HTERT RPE-1 (cell line): ENCODE results near the gene LIN7B.
"Not testable (repeated sequence)": the region's sequence is repeated elsewhere in the genome, so short reads cannot be mapped to it uniquely, and the experiment has no call there.

ENCODE experiments used
- in situ Hi-C: fragments of 300-500 bp; cut with MboI; formaldehyde crosslinking; loops from 4 replicates; pipeline ENCODE4 v1.14.3; 2020; ENCODE audit warnings: low sequenced_read_pairs

The LIN7B gene, protein sequence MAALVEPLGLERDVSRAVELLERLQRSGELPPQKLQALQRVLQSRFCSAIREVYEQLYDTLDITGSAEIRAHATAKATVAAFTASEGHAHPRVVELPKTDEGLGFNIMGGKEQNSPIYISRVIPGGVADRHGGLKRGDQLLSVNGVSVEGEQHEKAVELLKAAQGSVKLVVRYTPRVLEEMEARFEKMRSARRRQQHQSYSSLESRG

DNA sequence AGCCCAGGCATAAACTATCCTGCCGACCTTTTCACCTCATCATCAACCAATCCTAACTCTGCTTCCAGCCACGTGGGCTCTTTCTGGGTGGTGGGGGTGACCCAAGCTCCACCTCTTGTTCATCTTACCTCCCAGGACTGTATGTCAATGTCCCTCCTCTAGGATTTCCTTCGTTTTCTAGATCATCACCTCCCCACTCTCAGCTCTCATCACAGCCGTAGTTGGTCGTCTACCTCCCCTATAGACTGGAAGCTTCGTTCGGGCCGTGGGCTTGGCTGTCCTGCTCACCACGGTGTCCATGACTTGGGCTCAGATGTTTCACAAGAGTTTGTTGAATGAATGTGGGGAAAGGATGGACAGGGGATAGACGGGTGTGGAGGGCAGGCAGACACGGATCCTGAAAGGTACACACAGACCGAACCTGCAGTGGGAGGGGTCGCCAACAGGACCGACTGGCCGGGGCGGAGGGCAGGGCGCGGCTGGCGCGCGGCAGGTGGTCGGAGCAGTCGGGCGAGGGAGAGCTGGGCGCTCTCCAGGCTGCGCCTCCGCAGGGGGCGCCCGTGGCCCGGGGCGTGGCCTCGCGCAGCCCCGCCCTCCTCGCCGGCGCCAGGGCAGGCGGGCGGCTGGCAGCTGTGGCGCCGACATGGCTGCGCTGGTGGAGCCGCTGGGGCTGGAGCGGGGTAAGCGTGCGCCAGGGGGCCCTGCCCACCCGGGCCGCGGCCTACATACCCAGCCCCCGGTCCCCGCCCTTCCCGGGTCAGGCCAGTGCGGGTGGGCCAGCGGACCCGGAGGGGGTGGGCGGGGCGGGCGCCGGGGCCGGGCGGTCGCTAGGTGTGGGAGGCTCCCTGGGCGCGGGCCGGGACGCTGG lies at the start of gene LIN7B:
Gene LIN7B, plus strand, starts transcription at position 609 of the 868 bp plus-strand sequence. Its CDS starts 35 bp downstream, at position 644.
- in situ Hi-C loops: no loop called here

DNA sequence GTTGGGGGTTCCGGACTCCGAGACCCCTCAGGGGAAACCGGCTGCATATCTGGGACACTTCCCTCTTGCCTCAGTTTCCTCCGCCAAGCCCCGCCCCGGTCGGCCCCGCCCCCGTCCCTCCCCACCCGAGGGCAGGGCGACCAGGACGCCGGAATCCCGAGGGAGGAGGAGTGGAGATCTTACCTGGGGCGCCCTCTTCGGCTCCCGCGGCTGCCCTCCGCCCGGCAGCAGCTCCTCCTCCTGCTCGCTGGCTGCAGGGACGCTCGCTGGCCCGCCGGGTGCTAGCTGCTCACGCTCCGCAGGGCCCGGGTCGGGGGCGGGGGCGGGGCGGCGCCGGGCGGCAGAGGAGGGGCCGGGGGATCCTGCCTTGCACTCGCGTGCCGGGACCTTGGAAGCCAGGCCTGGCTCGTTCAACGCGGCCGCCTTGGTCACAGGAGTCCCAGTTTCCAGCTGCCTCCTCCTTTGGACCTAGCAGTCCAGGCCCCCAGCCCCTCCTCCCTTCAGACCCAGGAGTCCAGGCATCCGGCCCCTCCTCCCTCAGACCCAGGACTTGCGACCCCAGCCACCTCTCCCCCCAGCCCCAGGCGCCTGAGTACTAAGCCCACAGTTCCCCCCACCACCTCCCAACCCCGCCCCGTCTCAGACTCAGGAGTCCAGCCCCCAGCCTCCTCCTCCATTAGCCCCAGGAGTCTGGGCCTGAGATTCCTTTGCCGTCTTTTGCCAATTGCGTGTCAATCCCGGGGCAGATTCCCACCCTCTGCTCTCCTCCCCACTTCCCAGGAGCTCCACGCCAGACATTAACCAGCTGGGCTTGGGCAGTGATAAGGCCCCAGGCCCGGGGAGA lies 49.2 kb upstream of the LIN7B start, which contains the start of gene NTF4:
Gene NTF4, minus strand, starts transcription at position 51 of the 844 bp plus-strand sequence. CDS start 2,821 bp downstream, outside the sequence.
- in situ Hi-C loops: no loop called here

DNA sequence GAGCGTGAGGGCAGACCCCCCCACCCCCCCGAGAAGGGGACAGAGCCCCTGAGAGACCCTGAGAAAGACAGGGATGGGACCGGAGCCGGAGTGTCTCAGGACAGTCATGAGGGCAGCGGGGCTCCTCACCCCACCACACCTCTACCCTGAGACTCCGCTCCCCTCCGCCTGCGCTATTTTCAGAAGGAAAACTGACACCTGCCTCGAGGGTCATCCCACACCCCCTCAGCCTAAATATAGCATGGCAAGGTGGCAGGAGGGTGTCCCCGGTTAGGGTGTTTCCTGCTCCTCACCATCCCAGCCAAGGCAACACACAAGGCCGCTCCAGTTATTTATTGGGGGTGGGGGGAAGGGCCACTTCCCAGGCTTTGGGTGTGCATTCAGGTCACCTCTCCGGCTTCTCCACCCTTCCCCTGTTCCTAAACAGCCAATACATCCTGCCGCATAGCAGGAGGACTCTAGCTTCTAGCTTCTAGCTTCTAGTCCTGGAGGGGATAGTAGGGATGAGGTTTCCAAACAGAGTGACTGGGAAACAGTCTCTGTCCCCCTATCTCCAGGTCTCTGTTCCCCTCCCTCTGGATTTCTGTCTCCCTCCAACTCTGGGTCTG lies 48.2 kb upstream of the LIN7B start:
- in situ Hi-C loops: no loop called here

DNA sequence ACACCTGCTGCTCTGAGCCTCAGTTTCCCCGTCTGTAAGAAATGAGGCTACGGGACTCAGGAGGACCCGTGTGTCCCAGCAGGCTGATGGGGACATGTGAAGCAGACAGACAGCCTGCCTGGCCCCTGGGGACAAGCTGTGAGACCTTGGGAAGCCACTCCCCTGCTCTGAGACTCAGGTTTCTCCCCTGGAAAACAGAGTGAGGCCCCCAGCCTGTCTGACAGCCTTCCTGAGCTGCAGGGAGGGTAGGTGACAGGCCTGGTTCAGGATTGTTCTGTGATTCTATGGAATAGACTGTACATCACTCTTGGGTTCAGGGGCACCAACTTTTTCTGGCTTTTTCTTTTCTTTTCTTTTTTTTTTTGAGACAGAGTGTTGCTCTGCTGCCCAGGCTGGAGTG lies 46.6 kb upstream of the LIN7B start:
- in situ Hi-C loops: no loop called here

DNA sequence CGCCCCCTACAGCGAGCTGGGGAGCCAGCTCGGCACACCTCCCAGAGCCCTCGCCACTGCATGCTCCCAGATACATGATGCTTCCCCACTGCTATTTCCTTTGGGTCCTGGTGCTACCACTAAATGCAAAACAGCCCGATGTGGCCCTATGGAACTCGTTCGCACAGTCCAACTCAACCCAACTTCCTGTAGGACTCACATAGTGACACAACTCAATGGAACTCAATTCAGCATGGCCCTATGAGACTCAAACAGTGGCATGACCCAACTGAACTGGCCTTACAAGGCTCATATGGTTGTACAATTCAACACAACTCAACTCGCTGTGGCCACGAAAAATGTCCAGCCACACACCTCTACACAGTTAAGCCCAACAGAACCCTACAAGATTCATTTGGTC lies 45.1 kb upstream of the LIN7B start:
- in situ Hi-C loops: no loop called here

DNA sequence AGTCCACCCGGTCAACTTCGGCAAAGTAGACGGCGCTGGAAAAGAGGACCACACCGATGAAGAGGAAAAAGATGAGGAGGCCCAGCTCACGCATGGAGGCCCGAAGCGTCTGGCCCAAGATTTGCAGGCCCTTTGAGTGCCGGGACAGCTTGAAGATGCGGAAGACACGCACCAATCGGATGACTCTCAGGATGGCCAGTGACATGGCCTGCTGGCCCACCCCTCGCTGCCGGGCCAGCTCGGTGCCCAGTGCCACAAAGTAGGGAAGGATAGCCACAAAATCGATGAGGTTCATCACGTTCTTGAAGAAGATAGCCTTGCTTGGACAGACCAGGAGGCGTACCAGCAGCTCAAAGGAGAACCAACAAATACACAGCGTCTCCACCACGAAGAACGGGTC lies 43.8 kb upstream of the LIN7B start:
- in situ Hi-C loops: no loop called here

DNA sequence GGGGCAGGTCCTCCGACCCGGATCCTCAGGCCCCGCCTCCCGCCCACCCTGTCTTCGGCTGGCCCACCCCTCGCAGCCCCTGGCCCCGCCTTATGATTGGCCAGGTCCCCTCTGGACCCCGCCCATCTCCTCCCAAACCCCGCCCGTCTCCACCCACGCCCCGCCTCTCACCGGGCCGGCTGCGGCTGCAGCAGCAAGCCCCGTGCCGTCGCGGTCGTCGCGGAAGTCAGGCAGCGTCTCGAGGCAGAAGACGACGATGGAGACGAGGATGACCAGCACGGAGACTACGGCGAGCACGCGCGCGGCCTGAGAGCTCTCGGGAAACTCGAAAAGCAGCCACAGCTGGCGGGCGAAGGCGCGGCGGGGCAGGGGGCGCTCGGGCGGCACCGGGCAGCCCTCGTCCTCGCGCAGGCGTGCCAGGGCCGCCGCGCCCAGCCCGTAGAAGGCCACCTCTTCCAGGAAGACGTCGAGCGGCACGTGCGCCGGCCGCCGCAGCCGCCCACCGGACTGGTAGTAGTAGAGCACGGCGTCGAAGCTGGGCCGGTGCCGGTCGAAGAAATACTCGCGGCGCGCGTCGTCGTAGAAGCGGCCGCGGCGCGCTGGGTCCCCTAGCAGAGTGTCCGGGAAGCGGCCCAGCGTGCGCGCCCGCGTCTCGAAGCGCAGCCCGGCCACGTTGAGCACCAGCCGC lies 42.2 kb upstream of the LIN7B start:
- in situ Hi-C loops: no loop called here

DNA sequence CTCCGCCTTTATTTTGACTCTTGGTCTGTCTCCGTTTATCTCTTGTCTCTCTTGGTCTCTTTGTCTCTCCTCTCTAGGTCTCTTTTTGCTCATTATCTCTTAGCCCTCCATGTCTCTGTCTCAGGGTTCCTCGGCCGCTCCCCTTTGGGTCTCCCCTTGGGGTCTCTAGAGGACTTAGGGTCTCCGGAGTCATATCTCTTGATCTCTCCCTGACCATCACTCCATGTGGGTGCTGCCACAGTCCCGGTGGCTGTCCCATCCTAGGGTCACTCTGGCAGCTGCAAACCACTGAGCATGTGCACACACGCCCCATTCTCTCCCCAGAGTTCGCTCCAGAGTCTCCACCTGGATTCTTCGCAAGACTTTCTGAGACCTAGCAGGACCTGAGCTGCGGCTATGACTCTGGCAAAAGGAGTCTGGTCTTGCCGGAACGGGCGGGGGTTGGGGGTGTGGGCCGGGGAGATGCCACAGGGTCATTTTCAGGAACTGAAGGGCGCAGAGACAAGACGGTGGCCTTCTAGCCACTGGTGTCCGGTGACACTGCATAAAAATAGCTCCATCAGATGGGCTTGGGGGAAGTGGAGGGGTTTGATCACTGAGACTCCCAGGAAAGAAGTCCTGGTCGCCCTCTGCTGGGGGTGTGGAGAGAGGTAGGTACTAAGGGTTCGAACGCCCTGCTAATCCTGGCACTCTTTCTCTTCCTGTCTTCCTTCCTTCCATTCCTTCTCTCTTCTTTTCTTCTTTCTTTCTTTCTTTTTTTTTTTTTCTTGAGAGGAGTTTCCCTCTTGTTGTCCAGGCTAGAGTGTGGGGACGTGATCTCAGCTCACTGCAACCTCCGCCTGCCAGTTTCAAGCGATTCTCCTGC lies 40.4 kb upstream of the LIN7B start:
- in situ Hi-C loops: no loop called here

DNA sequence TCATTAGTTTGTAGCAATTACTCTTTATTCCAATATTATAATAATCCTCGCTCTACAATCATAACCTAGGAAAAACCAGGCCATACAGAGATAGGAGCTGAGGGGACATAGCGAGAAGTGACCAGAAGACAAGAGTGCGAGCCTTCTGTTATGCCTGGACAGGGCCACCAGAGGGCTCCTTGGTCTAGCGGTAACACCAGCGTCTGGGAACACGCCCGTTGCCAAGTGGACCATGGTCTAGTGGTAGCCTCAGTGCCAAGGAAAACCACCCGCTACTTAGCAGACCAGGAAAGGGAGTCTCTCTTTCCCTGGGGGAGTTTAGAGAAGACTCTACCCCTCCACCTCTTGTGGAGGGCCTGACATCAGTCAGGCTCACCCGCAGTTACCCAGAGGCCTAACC lies 39.3 kb upstream of the LIN7B start:
- in situ Hi-C loops: not testable (repeated sequence)

DNA sequence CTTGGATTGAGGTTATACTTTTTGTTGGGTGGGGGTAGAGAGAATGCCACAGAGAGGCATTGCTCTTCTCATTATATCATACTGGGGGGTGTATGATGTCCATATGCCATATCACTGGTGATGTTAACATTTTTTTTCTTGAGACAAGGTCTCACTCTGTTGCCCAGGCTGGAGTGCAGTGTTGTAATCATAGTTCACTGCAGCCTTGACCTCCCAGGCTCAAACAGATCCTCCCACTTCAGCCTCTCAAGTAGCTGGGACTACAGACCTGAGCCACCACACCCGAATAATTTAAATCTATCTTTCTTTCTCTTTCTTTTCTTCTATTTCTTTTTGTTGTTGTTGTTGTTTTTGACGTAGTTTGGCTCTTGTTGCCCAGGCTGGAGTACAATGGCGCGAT lies 33.8 kb upstream of the LIN7B start:
- in situ Hi-C loops: no loop called here

DNA sequence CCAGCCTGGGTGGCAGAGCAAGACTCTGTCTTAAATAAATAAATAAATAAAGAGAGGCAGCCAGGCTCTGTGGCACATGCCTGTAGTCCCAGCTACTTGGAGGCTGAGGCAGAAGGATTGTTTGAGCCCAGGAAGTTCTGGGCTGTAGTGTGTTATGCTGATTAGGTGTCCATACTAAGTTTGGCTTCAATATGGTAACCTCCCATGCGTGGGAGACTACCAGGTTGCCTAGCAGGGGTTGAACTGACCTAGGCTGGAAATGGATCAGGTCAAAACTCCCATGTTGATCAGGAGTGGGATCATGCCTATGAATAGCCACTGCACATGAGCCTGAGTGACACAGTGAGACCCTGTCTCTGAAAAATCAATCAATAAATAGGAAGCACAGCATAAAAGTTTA lies 32.9 kb upstream of the LIN7B start:
- in situ Hi-C loops: no loop called here

DNA sequence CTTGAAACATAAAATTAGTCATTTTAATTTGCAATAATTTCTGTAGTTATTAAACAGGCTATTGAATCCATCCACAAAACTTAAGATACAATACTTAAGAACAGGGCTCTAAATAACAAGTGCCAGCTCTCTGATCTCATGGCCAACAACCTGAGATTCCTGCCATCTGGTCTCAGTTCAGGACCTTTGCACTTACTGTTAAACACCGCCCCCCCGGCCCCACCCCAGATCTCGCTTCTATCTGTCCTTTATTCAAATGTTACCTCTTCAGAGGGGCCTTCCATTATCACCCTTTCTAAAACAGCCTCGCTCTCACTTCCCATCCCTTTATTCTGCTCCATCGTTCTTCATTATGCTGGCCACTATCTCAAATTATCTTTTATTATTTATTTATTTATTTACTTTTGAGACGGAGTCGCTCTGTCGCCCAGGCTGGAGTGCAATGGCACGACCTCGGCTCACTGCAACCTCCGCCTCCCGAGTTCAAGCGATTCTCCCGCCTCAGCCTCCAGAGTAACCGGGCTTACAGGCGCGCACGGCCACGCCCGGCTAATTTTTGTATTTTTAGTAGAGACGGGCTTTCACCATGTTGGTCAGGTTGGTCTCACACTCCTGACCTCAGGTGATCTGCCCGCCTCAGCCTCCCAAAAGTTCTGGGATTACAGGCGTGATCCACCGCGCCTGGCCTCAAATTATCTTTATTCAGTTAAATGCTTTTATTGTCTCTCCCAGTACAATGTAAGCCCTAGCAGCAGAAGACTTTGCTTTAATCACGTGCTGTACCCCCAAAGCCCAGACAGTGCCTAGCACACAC lies 29.8 kb upstream of the LIN7B start:
- in situ Hi-C loops: no loop called here

DNA sequence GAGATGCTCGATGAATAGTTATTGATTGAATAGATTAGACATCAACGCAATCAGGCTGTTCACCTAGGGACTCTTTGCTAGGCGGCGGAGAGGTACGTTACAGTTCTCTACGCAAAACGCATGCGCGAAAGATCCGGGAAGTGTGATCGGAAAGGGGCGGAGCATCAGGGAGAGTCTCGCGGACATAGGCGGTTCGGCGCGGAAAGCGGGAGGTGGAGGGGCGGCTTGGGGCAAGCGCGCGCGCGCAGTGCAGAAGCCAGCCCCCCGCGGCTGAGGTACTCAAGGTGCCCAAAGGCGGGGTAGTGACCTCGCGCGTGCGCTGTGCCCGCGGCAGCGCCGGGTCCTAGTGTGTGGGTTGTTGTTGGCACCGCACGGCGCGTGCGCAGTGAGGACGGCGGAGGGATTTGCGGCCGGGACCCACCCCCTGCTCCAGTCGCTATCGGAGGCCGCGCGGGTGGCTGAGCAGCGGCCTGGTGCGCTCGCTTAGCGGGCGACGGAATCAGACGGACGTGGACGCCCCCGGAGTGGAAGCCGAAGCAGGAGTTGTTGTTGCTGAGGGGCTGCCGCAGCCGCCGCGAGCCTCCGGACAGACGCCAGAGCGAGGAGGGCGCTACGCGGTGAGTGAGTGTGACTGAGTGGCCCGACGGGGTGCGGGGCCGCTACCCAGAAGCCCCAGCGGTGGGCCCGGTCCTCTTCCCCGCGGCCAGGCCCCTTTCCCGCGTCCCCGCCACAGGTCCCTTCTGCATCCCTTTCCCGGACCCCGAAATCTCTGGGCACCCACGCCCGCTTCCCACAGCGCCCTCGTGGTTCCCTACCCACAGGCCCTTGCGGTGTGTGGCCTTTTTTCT lies 28.9 kb upstream of the LIN7B start, which contains the start of gene SNRNP70:
Gene SNRNP70, plus strand, starts transcription at position 432 of the 848 bp plus-strand sequence. CDS start 964 bp downstream, outside the sequence.
- in situ Hi-C loops: no loop called here

DNA sequence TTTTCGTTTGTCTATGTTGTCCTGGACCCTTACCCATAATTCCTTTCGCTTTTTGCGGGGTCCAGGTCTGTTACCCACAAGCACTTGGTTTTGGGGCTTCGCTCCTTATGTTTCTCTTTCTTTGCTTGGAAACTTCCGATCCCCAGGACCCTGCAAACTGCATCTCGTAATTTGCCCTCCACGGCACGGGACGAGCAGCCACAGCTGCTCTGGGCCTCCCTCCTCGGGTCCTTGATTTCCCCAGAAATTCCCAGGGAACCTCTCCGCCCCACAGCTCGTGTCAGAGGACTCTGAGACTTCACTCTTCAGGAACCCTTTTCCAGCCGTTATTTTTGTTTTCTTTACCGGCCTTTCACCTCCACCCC lies 28.3 kb upstream of the LIN7B start:
- in situ Hi-C loops: no loop called here

DNA sequence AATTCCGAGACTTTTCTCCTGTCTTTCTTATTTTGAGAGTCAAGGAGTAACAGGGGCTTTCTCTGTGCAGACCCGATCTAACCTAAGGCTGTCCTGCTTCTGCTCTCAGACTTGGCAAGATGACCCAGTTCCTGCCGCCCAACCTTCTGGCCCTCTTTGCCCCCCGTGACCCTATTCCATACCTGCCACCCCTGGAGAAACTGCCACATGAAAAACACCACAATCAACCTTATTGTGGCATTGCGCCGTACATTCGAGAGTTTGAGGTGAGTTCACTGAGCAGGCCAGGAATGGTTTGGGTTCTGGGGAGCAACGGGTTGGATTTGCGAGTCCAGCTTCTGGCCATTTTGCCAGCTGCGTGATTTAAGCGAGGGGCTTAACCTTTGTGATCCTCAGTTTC lies 27.9 kb upstream of the LIN7B start:
- in situ Hi-C loops: no loop called here

DNA sequence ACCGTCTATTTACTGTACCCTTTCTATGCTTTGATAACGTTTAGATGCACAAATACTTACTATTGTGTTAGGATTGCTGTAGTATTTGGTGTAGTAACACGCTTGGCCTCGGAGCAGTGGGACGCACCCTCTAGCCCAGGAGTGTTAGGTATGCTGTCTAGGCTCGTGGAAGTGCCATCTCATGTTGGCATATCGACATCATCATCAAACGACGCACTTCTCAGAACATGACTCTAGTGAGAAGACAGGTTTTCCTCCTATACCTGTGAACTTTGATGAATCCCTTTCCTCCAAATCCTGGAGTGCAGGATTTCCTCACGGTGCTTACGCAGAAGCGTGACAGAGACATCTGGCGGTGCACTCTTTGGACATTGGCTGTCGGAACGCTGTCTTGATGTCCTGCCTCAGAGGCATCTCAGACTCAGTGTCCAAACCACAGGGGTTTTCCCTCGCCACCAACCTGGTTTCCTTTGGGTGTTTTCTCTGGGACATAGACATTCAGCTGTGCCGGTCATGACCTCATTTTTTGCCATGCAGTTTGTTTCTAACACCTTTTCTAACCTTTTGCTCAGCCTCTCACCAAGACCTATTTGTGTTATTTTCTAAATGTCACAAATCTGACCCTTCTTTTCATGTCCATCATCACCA lies 22.7 kb upstream of the LIN7B start:
- in situ Hi-C loops: no loop called here

DNA sequence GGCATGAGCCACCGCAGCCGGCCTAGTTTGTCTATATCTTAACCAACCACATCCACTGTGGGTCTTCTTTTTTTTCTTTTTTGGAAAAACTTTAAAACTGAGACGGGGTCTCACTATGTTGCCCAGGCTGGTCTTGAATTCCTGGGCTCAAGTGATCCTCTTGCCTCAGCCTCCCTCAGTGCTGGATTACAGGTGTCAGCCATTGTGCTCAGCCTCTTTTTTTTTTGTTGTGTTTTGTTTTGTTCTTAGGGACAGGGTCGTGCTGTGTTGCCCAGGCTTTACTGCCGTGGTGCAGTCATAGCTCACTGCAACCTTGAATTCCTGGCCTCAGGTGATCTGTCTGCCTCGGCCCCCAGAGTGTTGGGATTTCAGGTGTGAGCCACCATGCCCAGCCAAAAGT lies 21.5 kb upstream of the LIN7B start:
- in situ Hi-C loops: no loop called here
